ENCODE results near the gene CNIH2. TPM values are rescaled to one million over a fixed set of nuclear protein-coding genes. Genes with fewer than 3 reads are reported as not detected.

The CNIH2 gene
- total RNA-seq, 1 experiment from 2014 or later = 1.3 TPM

DNA sequence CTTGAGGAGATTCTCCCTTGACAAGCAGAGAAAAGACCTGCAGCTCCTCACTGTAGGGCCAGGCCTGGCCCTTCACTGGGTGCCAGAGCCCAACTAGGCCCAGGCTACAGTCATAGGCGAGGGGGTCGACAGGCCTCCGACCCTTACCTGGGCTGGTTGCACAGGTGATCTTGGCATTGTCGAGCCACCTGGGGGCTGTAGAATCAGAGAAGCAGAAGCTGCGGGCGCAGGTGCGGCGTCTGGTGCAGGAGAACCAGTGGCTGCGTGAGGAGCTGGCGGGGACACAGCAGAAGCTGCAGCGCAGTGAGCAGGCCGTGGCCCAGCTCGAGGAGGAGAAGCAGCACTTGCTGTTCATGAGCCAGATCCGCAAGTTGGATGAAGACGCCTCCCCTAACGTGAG lies 16.4 kb upstream of the CNIH2 start:
- RAD21 ChIA-PET (ENCODE audit: low non-redundant PET in 1 of 2, low total read pairs in 2 of 2, uncharacterized antibody in 2 of 2, unreplicated experiment in 2 of 2) = no interaction called here
- peaks cover 20% of the 10 kb centered on the region; the same call in 1 of the 2 replicates for H3K79me2 ChIP-seq (ENCODE audit: insufficient read depth, low read length)
- no peak overlapping the region for H3K9ac ChIP-seq (ENCODE audit: low read length)
- H3K4me3 ChIP-seq (replicated peaks in 1 of 2; ENCODE audit: low read depth in 1 of 2, low read length in 2 of 2) = no peak overlapping the region
- ATAC-seq (no peak), DNase-seq (ENCODE audit: low read depth, low spot score) (no peak)
- H3K9me3 ChIP-seq (ENCODE audit: control insufficient read depth in 1 of 2, insufficient read depth in 1 of 2, low read depth in 1 of 2, low read length in 2 of 2) = no peaks in the 10 kb centered on the region
- TF ChIP-seq EGR1 (IDR thresholded peaks at IDR 0.05; ENCODE audit: low read depth) (no peak), ELF1 (IDR thresholded peaks at IDR 0.05; ENCODE audit: borderline replicate concordance, low read depth) (no peak), ZFX (IDR thresholded peaks at IDR 0.05) (no peak), FOSL1 (IDR thresholded peaks at IDR 0.05; ENCODE audit: low read depth) (no peak), JUND (IDR thresholded peaks at IDR 0.05) (no peak), EZH2phosphoT487 (IDR thresholded peaks at IDR 0.05; ENCODE audit: borderline replicate concordance) (no peak), RAD21 (IDR thresholded peaks at IDR 0.05; ENCODE audit: low read depth) (no peak), ZNF274 (IDR thresholded peaks at IDR 0.05; ENCODE audit: low read depth, low read length) (no peak), CBX3 (IDR thresholded peaks at IDR 0.05; ENCODE audit: low read depth) (no peak), ATF3 (IDR thresholded peaks at IDR 0.05) (no peak), SP1 (IDR thresholded peaks at IDR 0.05; ENCODE audit: low read depth) (no peak), ZBTB33 (IDR thresholded peaks at IDR 0.05; ENCODE audit: extremely low read depth, insufficient replicate concordance, low read length) (no peak)
- POLR2A ChIA-PET = interaction anchor here (0.6 kb wide), 1 partner anchor 77 kb away, joined by 3 read pairs; no protein-coding TSS in a partner anchor
- no peaks in the 10 kb centered on the region for H3K9me2 ChIP-seq (ENCODE audit: insufficient read depth)
- no peaks in the 10 kb centered on the region for H3K27me3 ChIP-seq (ENCODE audit: insufficient read depth, low read length)
- no peak overlapping the region for H2AFZ ChIP-seq (ENCODE audit: low read depth, low read length, poor library complexity, severe bottlenecking)
- intact Hi-C loops (cut with micrococcal nuclease) = no loop called here
- CTCF ChIA-PET = no interaction called here
- peaks cover 9 to 21% of the 10 kb centered on the region in 2 experiments for H3K4me1 ChIP-seq (ENCODE audit: control insufficient read depth in 1 of 2, insufficient read depth in 2 of 2, low read length in 2 of 2)
- no TSS peak for BruUV-seq (replicated peaks)
- H3K4me2 ChIP-seq (ENCODE audit: low read length) = no peak overlapping the region
- no peaks in the 10 kb centered on the region for H4K20me1 ChIP-seq (ENCODE audit: insufficient read depth)
- no peak overlapping the region for H3K27ac ChIP-seq (ENCODE audit: low read depth, low read length)
- peaks cover 6 to 9% of the 10 kb centered on the region in 2 experiments for H3K36me3 ChIP-seq (ENCODE audit: control insufficient read depth in 1 of 2, insufficient read depth in 2 of 2, low read length in 2 of 2)

All from HCT116 (cell line).